Stimulated activated memory B cell treated with anti-CD40 and anti-IgM and Interleukin-4, amounts not matched to agents 10 μg/mL and 1 μg/mL and 100 μg/mL, for 72 hours (primary cell): ENCODE measurements around the gene BTBD10.
"Not testable (repeated sequence)": the region's sequence is repeated elsewhere in the genome, so short reads cannot be mapped to it uniquely, and the experiment has no call there.

Experiments used
- ATAC-seq: fragments of 150-1000 bp; cut with Tn5 transposase; 2 replicates; pipeline ENCODE4 v1.10.0; 2021
- H3K27ac Mint-ChIP-seq: one replicate; pipeline ENCODE4 v1.8.0; 2022; ENCODE audit warnings: mild to moderate bottlenecking, mixed read lengths
- H3K27me3 Mint-ChIP-seq: one replicate; pipeline ENCODE4 v1.8.0; 2022; ENCODE audit warnings: mixed read lengths
- H3K36me3 Mint-ChIP-seq: one replicate; pipeline ENCODE4 v1.8.0; 2022; ENCODE audit warnings: mixed read lengths
- H3K4me1 Mint-ChIP-seq: one replicate; pipeline ENCODE4 v1.8.0; 2022; ENCODE audit warnings: mixed read lengths
- H3K4me3 Mint-ChIP-seq: one replicate; pipeline ENCODE4 v1.8.0; 2022; ENCODE audit warnings: mild to moderate bottlenecking, moderate library complexity, mixed read lengths
- H3K9me3 Mint-ChIP-seq: one replicate; pipeline ENCODE4 v1.8.0; 2022; ENCODE audit warnings: mixed read lengths

BTBD10 gene

GRCh38 chr11:13462311-13462900 lies 616 bp downstream of the BTBD10 start:
- peak overlapping the region; percentile 99 for H3K27ac Mint-ChIP-seq
- H3K4me1 Mint-ChIP-seq = peaks cover 47% of the 10 kb centered on the region
- peaks cover 6% of the 10 kb centered on the region for H3K36me3 Mint-ChIP-seq
- ATAC-seq = peak; percentile 51
- no peaks in the 10 kb centered on the region for H3K9me3 Mint-ChIP-seq
- H3K4me3 Mint-ChIP-seq = peak overlapping the region; percentile 99
- no peaks in the 10 kb centered on the region for H3K27me3 Mint-ChIP-seq

- no peaks in the 10 kb centered on the region for H3K9me3 Mint-ChIP-seq
- H3K4me3 Mint-ChIP-seq = no peak overlapping the region
- H3K36me3 Mint-ChIP-seq = peaks cover 6% of the 10 kb centered on the region
- H3K27ac Mint-ChIP-seq = peak overlapping the region; percentile 99
- H3K27me3 Mint-ChIP-seq = no peaks in the 10 kb centered on the region
- peaks cover 46% of the 10 kb centered on the region for H3K4me1 Mint-ChIP-seq
- no peak for ATAC-seq
These were observed 1.7 kb downstream of the BTBD10 start for GRCh38 chr11:13461291-13461690.

GRCh38 chr11:13450832-13451397 lies 12.1 kb downstream of the BTBD10 start:
- ATAC-seq = no peak
- H3K27ac Mint-ChIP-seq = no peak overlapping the region
- H3K27me3 Mint-ChIP-seq = no peaks in the 10 kb centered on the region
- H3K36me3 Mint-ChIP-seq = peaks cover 41% of the 10 kb centered on the region
- no peak overlapping the region for H3K4me3 Mint-ChIP-seq
- peaks cover 42% of the 10 kb centered on the region for H3K4me1 Mint-ChIP-seq
- H3K9me3 Mint-ChIP-seq = peaks cover 7% of the 10 kb centered on the region

GRCh38 chr11:13449522-13449921 lies 13.5 kb downstream of the BTBD10 start:
- Mint-ChIP-seq H3K27me3 (no peaks in the 10 kb centered on the region), H3K9me3 (peaks cover 7% of the 10 kb centered on the region), H3K4me1 (peaks cover 37% of the 10 kb centered on the region)

GRCh38 chr11:13448876-13449275 lies 14.1 kb downstream of the BTBD10 start:
- Mint-ChIP-seq H3K36me3 (peaks cover 35% of the 10 kb centered on the region), H3K9me3 (peaks cover 7% of the 10 kb centered on the region), H3K4me1 (peaks cover 37% of the 10 kb centered on the region), H3K27ac (peak overlapping the region; percentile 12), H3K4me3 (no peak overlapping the region), H3K27me3 (no peaks in the 10 kb centered on the region)
- no peak for ATAC-seq

More at GRCh38 chr11:13449522-13449921, 13.5 kb downstream of the BTBD10 start:
- peaks cover 37% of the 10 kb centered on the region for H3K36me3 Mint-ChIP-seq
- H3K4me3 Mint-ChIP-seq = no peak overlapping the region
- ATAC-seq = no peak
- no peak overlapping the region for H3K27ac Mint-ChIP-seq

- Mint-ChIP-seq H3K4me3 (no peak overlapping the region), H3K27me3 (no peaks in the 10 kb centered on the region), H3K9me3 (peaks cover 2% of the 10 kb centered on the region), H3K36me3 (peaks cover 18% of the 10 kb centered on the region), H3K27ac (no peak overlapping the region), H3K4me1 (peaks cover 38% of the 10 kb centered on the region)
- ATAC-seq = no peak
These were observed 16.6 kb downstream of the BTBD10 start for GRCh38 chr11:13446444-13446843.

- H3K4me1 Mint-ChIP-seq = peaks cover 29% of the 10 kb centered on the region
- no peak overlapping the region for H3K27ac Mint-ChIP-seq
- H3K36me3 Mint-ChIP-seq = peaks cover 9% of the 10 kb centered on the region
- peaks cover 2% of the 10 kb centered on the region for H3K9me3 Mint-ChIP-seq
- ATAC-seq = no peak
- no peaks in the 10 kb centered on the region for H3K27me3 Mint-ChIP-seq
- H3K4me3 Mint-ChIP-seq = no peak overlapping the region
These were observed 17.4 kb downstream of the BTBD10 start for GRCh38 chr11:13445588-13445987.

GRCh38 chr11:13440100-13440855 lies 22.7 kb downstream of the BTBD10 start:
- ATAC-seq = no peak
- Mint-ChIP-seq H3K4me1 (peaks cover 34% of the 10 kb centered on the region), H3K4me3 (no peak overlapping the region), H3K27me3 (no peaks in the 10 kb centered on the region), H3K36me3 (peaks cover 10% of the 10 kb centered on the region), H3K9me3 (peaks cover 2% of the 10 kb centered on the region), H3K27ac (no peak overlapping the region)

- Mint-ChIP-seq H3K36me3 (peaks cover 20% of the 10 kb centered on the region), H3K27me3 (no peaks in the 10 kb centered on the region), H3K4me3 (no peak overlapping the region), H3K9me3 (peaks cover 5% of the 10 kb centered on the region), H3K27ac (no peak overlapping the region), H3K4me1 (peaks cover 45% of the 10 kb centered on the region)
- no peak for ATAC-seq
These were observed 24.7 kb downstream of the BTBD10 start for GRCh38 chr11:13438291-13438690.

GRCh38 chr11:13436836-13437235 lies 26.2 kb downstream of the BTBD10 start:
- H3K9me3 Mint-ChIP-seq, ATAC-seq, H3K4me3 Mint-ChIP-seq, H3K27me3 Mint-ChIP-seq, H3K27ac Mint-ChIP-seq: not testable (repeated sequence)
- Mint-ChIP-seq H3K4me1 (peaks cover 43% of the 10 kb centered on the region), H3K36me3 (peaks cover 25% of the 10 kb centered on the region)

- no peaks in the 10 kb centered on the region for H3K27me3 Mint-ChIP-seq
- ATAC-seq = no peak
- H3K4me1 Mint-ChIP-seq = peaks cover 43% of the 10 kb centered on the region
- no peak overlapping the region for H3K4me3 Mint-ChIP-seq
- H3K9me3 Mint-ChIP-seq = peaks cover 8% of the 10 kb centered on the region
- H3K27ac Mint-ChIP-seq = no peak overlapping the region
- peaks cover 43% of the 10 kb centered on the region for H3K36me3 Mint-ChIP-seq
These were observed 28.5 kb downstream of the BTBD10 start for GRCh38 chr11:13434247-13435205.

- ATAC-seq = no peak
- Mint-ChIP-seq H3K27me3 (no peaks in the 10 kb centered on the region), H3K27ac (no peak overlapping the region), H3K36me3 (peaks cover 54% of the 10 kb centered on the region), H3K4me3 (no peak overlapping the region), H3K4me1 (peaks cover 49% of the 10 kb centered on the region), H3K9me3 (peaks cover 11% of the 10 kb centered on the region)
These were observed 29.6 kb downstream of the BTBD10 start for GRCh38 chr11:13433437-13433836.

GRCh38 chr11:13429836-13430235 lies 33.2 kb downstream of the BTBD10 start:
- Mint-ChIP-seq H3K27me3 (no peaks in the 10 kb centered on the region), H3K4me1 (peaks cover 45% of the 10 kb centered on the region), H3K4me3 (no peak overlapping the region), H3K36me3 (peaks cover 77% of the 10 kb centered on the region), H3K9me3 (peaks cover 14% of the 10 kb centered on the region), H3K27ac (no peak overlapping the region)
- no peak for ATAC-seq

- H3K36me3 Mint-ChIP-seq = peaks cover 77% of the 10 kb centered on the region
- H3K27ac Mint-ChIP-seq = no peak overlapping the region
- no peaks in the 10 kb centered on the region for H3K27me3 Mint-ChIP-seq
- H3K4me1 Mint-ChIP-seq = peaks cover 45% of the 10 kb centered on the region
- H3K4me3 Mint-ChIP-seq = no peak overlapping the region
- peaks cover 16% of the 10 kb centered on the region for H3K9me3 Mint-ChIP-seq
- ATAC-seq = no peak
These were observed 33.7 kb downstream of the BTBD10 start for GRCh38 chr11:13429288-13429687.

- H3K27ac Mint-ChIP-seq = no peak overlapping the region
- no peaks in the 10 kb centered on the region for H3K27me3 Mint-ChIP-seq
- peaks cover 36% of the 10 kb centered on the region for H3K4me1 Mint-ChIP-seq
- H3K4me3 Mint-ChIP-seq = no peak overlapping the region
- peaks cover 75% of the 10 kb centered on the region for H3K36me3 Mint-ChIP-seq
- ATAC-seq = no peak
- peaks cover 16% of the 10 kb centered on the region for H3K9me3 Mint-ChIP-seq
These were observed 35.6 kb downstream of the BTBD10 start for GRCh38 chr11:13427440-13427839.
